Measurements from ENCODE around the gene CDH13. TPM values are rescaled to one million over a fixed set of nuclear protein-coding genes. Genes with fewer than 3 reads are reported as not detected.

CDH13 gene
- total and polyA plus RNA-seq, 2 experiments from 2014 or later: 1.6 to 4.4 TPM

DNA sequence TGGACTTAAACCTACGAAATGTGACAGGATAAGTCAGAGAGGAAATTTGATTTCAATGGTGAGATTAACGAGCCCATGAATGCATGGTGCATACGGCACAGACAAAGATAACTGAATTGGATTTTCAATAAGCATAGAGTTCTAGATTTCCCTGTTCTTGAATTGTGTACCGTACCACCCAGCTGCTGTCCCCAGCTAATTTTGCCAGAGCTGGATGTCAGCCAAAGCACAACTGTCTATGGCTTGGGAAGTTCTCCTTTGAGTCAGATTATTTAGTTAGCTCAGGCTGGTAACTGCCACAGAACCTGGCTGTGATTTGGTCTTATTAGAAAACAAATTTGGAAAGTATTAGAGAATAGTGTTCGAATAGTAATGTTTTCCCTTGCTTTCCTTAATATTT, 143.1 kb downstream of the CDH13 start:
- Histone ChIP-seq H3F3A (replicated peaks; ENCODE audit: low read depth) (no peaks in the 10 kb centered on the region), H3K27me3 (ENCODE audit: insufficient read depth) (no peaks in the 10 kb centered on the region), H3K36me3 (ENCODE audit: insufficient read depth) (no peaks in the 10 kb centered on the region), H3K27ac (ENCODE audit: low read depth) (no peak overlapping the region), H3K4me2 (no peak overlapping the region), H3K79me2 (replicated peaks; ENCODE audit: insufficient read depth) (no peaks in the 10 kb centered on the region), H4K20me1 (replicated peaks; ENCODE audit: insufficient read depth) (no peaks in the 10 kb centered on the region), H3K9me2 (ENCODE audit: insufficient read depth) (no peaks in the 10 kb centered on the region), H3K4me1 (ENCODE audit: insufficient read depth) (no peaks in the 10 kb centered on the region), H2AFZ (no peak overlapping the region), H3K4me3 (no peak overlapping the region)
- Mint-ChIP-seq H3K27ac (no peak overlapping the region), H3K9me3 (no peaks in the 10 kb centered on the region), H3K4me3 (no peak overlapping the region), H3K36me3 (ENCODE audit: low read depth) (no peaks in the 10 kb centered on the region), H3K27me3 (ENCODE audit: insufficient read depth, low read depth, poor library complexity) (peaks cover 3% of the 10 kb centered on the region), H3K4me1 (no peaks in the 10 kb centered on the region)
- TF ChIP-seq NANOG (IDR thresholded peaks at IDR 0.05; ENCODE audit: borderline replicate concordance) (no peak), CREB1 (CRISPR knock-in tag; IDR thresholded peaks at IDR 0.05; ENCODE audit: low read depth) (no peak), EZH2 (IDR thresholded peaks at IDR 0.05; ENCODE audit: low read depth, unreplicated experiment) (no peak), POLR2AphosphoS5 (IDR thresholded peaks at IDR 0.05; ENCODE audit: low read depth) (no peak), ZNF331 (CRISPR knock-in tag; IDR thresholded peaks at IDR 0.05; ENCODE audit: low read depth) (no peak), ZNF114 (CRISPR knock-in tag; IDR thresholded peaks at IDR 0.05) (no peak), JUNB (IDR thresholded peaks at IDR 0.05; ENCODE audit: unreplicated experiment) (no peak), ETS1 (IDR thresholded peaks at IDR 0.05) (no peak), STAT1 (IDR thresholded peaks at IDR 0.05; ENCODE audit: unreplicated experiment) (no peak), EZH2phosphoT487 (IDR thresholded peaks at IDR 0.05; ENCODE audit: unreplicated experiment) (no peak)
- TF ChIP-seq, protein P1, sequence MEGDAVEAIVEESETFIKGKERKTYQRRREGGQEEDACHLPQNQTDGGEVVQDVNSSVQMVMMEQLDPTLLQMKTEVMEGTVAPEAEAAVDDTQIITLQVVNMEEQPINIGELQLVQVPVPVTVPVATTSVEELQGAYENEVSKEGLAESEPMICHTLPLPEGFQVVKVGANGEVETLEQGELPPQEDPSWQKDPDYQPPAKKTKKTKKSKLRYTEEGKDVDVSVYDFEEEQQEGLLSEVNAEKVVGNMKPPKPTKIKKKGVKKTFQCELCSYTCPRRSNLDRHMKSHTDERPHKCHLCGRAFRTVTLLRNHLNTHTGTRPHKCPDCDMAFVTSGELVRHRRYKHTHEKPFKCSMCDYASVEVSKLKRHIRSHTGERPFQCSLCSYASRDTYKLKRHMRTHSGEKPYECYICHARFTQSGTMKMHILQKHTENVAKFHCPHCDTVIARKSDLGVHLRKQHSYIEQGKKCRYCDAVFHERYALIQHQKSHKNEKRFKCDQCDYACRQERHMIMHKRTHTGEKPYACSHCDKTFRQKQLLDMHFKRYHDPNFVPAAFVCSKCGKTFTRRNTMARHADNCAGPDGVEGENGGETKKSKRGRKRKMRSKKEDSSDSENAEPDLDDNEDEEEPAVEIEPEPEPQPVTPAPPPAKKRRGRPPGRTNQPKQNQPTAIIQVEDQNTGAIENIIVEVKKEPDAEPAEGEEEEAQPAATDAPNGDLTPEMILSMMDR (conservative IDR thresholded peaks at IDR 0.05; ENCODE audit: low read depth in 2 of 2): no peak
- TF ChIP-seq, protein P2, sequence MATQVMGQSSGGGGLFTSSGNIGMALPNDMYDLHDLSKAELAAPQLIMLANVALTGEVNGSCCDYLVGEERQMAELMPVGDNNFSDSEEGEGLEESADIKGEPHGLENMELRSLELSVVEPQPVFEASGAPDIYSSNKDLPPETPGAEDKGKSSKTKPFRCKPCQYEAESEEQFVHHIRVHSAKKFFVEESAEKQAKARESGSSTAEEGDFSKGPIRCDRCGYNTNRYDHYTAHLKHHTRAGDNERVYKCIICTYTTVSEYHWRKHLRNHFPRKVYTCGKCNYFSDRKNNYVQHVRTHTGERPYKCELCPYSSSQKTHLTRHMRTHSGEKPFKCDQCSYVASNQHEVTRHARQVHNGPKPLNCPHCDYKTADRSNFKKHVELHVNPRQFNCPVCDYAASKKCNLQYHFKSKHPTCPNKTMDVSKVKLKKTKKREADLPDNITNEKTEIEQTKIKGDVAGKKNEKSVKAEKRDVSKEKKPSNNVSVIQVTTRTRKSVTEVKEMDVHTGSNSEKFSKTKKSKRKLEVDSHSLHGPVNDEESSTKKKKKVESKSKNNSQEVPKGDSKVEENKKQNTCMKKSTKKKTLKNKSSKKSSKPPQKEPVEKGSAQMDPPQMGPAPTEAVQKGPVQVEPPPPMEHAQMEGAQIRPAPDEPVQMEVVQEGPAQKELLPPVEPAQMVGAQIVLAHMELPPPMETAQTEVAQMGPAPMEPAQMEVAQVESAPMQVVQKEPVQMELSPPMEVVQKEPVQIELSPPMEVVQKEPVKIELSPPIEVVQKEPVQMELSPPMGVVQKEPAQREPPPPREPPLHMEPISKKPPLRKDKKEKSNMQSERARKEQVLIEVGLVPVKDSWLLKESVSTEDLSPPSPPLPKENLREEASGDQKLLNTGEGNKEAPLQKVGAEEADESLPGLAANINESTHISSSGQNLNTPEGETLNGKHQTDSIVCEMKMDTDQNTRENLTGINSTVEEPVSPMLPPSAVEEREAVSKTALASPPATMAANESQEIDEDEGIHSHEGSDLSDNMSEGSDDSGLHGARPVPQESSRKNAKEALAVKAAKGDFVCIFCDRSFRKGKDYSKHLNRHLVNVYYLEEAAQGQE (IDR thresholded peaks at IDR 0.05; ENCODE audit: unreplicated experiment): no peak
- TF ChIP-seq, protein P3, sequence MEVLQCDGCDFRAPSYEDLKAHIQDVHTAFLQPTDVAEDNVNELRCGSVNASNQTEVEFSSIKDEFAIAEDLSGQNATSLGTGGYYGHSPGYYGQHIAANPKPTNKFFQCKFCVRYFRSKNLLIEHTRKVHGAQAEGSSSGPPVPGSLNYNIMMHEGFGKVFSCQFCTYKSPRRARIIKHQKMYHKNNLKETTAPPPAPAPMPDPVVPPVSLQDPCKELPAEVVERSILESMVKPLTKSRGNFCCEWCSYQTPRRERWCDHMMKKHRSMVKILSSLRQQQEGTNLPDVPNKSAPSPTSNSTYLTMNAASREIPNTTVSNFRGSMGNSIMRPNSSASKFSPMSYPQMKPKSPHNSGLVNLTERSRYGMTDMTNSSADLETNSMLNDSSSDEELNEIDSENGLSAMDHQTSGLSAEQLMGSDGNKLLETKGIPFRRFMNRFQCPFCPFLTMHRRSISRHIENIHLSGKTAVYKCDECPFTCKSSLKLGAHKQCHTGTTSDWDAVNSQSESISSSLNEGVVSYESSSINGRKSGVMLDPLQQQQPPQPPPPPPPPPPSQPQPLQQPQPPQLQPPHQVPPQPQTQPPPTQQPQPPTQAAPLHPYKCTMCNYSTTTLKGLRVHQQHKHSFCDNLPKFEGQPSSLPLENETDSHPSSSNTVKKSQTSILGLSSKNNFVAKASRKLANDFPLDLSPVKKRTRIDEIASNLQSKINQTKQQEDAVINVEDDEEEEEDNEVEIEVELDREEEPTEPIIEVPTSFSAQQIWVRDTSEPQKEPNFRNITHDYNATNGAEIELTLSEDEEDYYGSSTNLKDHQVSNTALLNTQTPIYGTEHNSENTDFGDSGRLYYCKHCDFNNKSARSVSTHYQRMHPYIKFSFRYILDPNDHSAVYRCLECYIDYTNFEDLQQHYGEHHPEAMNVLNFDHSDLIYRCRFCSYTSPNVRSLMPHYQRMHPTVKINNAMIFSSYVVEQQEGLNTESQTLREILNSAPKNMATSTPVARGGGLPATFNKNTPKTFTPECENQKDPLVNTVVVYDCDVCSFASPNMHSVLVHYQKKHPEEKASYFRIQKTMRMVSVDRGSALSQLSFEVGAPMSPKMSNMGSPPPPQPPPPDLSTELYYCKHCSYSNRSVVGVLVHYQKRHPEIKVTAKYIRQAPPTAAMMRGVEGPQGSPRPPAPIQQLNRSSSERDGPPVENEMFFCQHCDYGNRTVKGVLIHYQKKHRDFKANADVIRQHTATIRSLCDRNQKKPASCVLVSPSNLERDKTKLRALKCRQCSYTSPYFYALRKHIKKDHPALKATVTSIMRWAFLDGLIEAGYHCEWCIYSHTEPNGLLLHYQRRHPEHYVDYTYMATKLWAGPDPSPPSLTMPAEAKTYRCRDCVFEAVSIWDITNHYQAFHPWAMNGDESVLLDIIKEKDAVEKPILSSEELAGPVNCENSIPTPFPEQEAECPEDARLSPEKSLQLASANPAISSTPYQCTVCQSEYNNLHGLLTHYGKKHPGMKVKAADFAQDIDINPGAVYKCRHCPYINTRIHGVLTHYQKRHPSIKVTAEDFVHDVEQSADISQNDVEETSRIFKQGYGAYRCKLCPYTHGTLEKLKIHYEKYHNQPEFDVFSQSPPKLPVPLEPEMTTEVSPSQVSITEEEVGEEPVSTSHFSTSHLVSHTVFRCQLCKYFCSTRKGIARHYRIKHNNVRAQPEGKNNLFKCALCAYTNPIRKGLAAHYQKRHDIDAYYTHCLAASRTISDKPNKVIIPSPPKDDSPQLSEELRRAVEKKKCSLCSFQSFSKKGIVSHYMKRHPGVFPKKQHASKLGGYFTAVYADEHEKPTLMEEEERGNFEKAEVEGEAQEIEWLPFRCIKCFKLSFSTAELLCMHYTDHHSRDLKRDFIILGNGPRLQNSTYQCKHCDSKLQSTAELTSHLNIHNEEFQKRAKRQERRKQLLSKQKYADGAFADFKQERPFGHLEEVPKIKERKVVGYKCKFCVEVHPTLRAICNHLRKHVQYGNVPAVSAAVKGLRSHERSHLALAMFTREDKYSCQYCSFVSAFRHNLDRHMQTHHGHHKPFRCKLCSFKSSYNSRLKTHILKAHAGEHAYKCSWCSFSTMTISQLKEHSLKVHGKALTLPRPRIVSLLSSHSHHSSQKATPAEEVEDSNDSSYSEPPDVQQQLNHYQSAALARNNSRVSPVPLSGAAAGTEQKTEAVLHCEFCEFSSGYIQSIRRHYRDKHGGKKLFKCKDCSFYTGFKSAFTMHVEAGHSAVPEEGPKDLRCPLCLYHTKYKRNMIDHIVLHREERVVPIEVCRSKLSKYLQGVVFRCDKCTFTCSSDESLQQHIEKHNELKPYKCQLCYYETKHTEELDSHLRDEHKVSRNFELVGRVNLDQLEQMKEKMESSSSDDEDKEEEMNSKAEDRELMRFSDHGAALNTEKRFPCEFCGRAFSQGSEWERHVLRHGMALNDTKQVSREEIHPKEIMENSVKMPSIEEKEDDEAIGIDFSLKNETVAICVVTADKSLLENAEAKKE (CRISPR knock-in tag; IDR thresholded peaks at IDR 0.05): no peak
- DNase-seq (ENCODE audit: low spot score) (no peak), ATAC-seq (no peak)

Measured in GM23338 (cell line).